HepG2 (cell line): ENCODE measurements around the gene ADI1. TPM values are rescaled to one million over a fixed set of nuclear protein-coding genes. Genes with fewer than 3 reads are reported as not detected.

Experiments used
- ATAC-seq: fragments of 200-7000 bp; cut with Tn5 transposase; 3 replicates; pipeline ENCODE4 v1.9.1; 2020; ENCODE audit warnings: mild to moderate bottlenecking, moderate library complexity
- BruUV-seq: library from RNA; stranded (reverse); fragments of 400-500 nt; replicated peaks from 2 replicates; lab custom pipeline; 2021; lab: Mats Ljungman, UMichigan
- CTCF ChIA-PET: fragments of 300-600 bp; formaldehyde crosslinking; extraction: SDS; loops from one replicate; lab custom pipeline; 2021; ENCODE audit warnings: low total read pairs, inconsistent platforms, low intra/inter-chr PET ratio; lab: Yijun Ruan, JAX
- POLR2A ChIA-PET: fragments of 350-600 bp; sonication (Branson Sonifier 250); formaldehyde crosslinking; loops from one replicate; lab custom pipeline; 2020; ENCODE audit warnings: antibody characterized with exemption, inconsistent platforms; lab: Yijun Ruan, JAX
- DNase-seq: peaks from one replicate; pipeline ENCODE4 v3.0.0-alpha.2; 2015; ENCODE audit warnings: low spot score
- FAIRE-seq: peaks from 3 replicates; lab custom pipeline; 2011; peaks lifted over from hg19 to GRCh38; lab: Jason Lieb, UNC
- H2AFZ ChIP-seq: one replicate; pipeline ENCODE4 v1.6.1; 2011; ENCODE audit warnings: low read length, inconsistent platforms
- H3K27ac ChIP-seq: fragments of 300-600 bp; 3 replicates; pipeline ENCODE4 v1.8.0; 2011; ENCODE audit warnings: mixed run types, mild to moderate bottlenecking, mixed read lengths, low read length, inconsistent platforms; ENCODE audit not compliant: insufficient read depth; ENCODE audit errors: extremely low read length
- H3K27me3 ChIP-seq, 2 experiments: fragments of 200-600 bp in 1 of 2; 2 replicates in 1 of 2; 3 replicates in 1 of 2; pipeline versions ENCODE4 v1.6.0 to v1.8.0; 2011; ENCODE audit warnings: low read length in 2 of 2, mild to moderate bottlenecking in 2 of 2, moderate library complexity in 2 of 2, inconsistent platforms in 1 of 2; ENCODE audit not compliant: insufficient read depth in 2 of 2, control insufficient read depth in 1 of 2
- H3K36me3 ChIP-seq, 2 experiments: fragments of 200-600 bp in 1 of 2; replicated peaks in 1 of 2; 2 replicates in 1 of 2; 3 replicates in 1 of 2; pipeline versions ENCODE4 v1.5.1 to v1.8.0; 2011; ENCODE audit warnings: low read length in 2 of 2, inconsistent platforms in 1 of 2; ENCODE audit not compliant: insufficient read depth in 2 of 2, control insufficient read depth in 1 of 2
- H3K4me1 ChIP-seq: 2 replicates; pipeline ENCODE4 v1.5.1; 2012; ENCODE audit warnings: low read length, inconsistent platforms; ENCODE audit not compliant: insufficient read depth
- H3K4me2 ChIP-seq: 2 replicates; pipeline ENCODE4 v1.6.0; 2011; ENCODE audit warnings: low read depth, low read length, inconsistent platforms
- H3K4me3 ChIP-seq, 3 experiments: fragments of 200-600 bp in 1 of 3; sonication (generic), shearing (Covaris generic) in 1 of 3; replicated peaks in 1 of 3; 2 replicates each; pipeline ENCODE4 v1.5.1; 2011 to 2016; ENCODE audit warnings: low read length in 3 of 3, inconsistent platforms in 2 of 3, low read depth in 2 of 3, mild to moderate bottlenecking in 2 of 3, control low read depth in 1 of 3, mixed read lengths in 1 of 3; ENCODE audit not compliant: insufficient read depth in 1 of 3
- H3K79me2 ChIP-seq: one replicate; pipeline ENCODE4 v1.6.1; 2011; ENCODE audit warnings: low read length, inconsistent platforms; ENCODE audit not compliant: insufficient read depth
- H3K9ac ChIP-seq: 2 replicates; pipeline ENCODE4 v1.6.0; 2011; ENCODE audit warnings: mild to moderate bottlenecking, low read depth, low read length, inconsistent platforms; ENCODE audit not compliant: insufficient read depth
- H3K9me3 ChIP-seq: 2 replicates; pipeline ENCODE4 v1.5.1; 2012; ENCODE audit warnings: mild to moderate bottlenecking, low read length
- H4K20me1 ChIP-seq: 2 replicates; pipeline ENCODE4 v1.6.0; 2011; ENCODE audit warnings: inconsistent platforms, mild to moderate bottlenecking, low read length, moderate library complexity; ENCODE audit not compliant: insufficient read depth
- ETV5 ChIP-seq: IDR thresholded peaks from 2 replicates; pipeline ENCODE4 v1.6.1; 2018; ENCODE audit warnings: missing biosample characterization, missing genetic modification reagents, inconsistent platforms, borderline replicate concordance
- MEF2D ChIP-seq: sonication (generic); formaldehyde crosslinking; IDR thresholded peaks from 2 replicates; pipeline ENCODE4 v1.5.1; 2020; ENCODE audit warnings: mild to moderate bottlenecking, missing genetic modification reagents
- NBN ChIP-seq: fragments of 450-650 bp; conservative IDR thresholded peaks from 2 replicates; pipeline ENCODE4 v1.6.1; 2017
- ZMYM2 ChIP-seq: sonication (generic); formaldehyde crosslinking; IDR thresholded peaks from 2 replicates; pipeline ENCODE4 v1.8.0; 2022; ENCODE audit warnings: mild to moderate bottlenecking, missing genetic modification reagents
- WGBS: methylation state at CpG from one replicate; pipeline ENCODE4 v1.1.6; 2017; ENCODE audit warnings: low lambda C conversion rate; 5-methylcytosine and 5-hydroxymethylcytosine counted together
- in situ Hi-C: cut with HindIII; loops from 2 replicates; pipeline ENCODE4 v1.10.0; 2017; ENCODE audit warnings: low pct_unique_long_range_greater_than_20kb; ENCODE audit not compliant: extremely low pct_ligation_motif_present
- intact Hi-C: fragments of 100-400 bp; cut with micrococcal nuclease; formaldehyde crosslinking; loops from one replicate; pipeline ENCODE4 v1.10.0; 2022; ENCODE audit not compliant: unreplicated experiment
- polyA plus RNA-seq, 8 experiments: library from polyadenylated mRNA; depleted of rRNA in 3 of 8; stranded (reverse) in 7 of 8; unstranded in 1 of 8; fragments of >200 nt; fragmentation: Illumina TruSeq in 4 of 8; extraction: Trizol in 4 of 8; gene quantifications; 2 replicates each; pipeline versions ENCODE4 v1.2.1 to v1.2.3, GENCODE V29; 2011 to 2016; ENCODE audit warnings: low read depth in 4 of 8, missing spikeins in 1 of 8, mixed read lengths in 1 of 8; ENCODE audit not compliant: insufficient read depth in 1 of 8
- total RNA-seq, 5 experiments: library from RNA; depleted of rRNA; stranded (reverse); fragments of >200 nt; fragmentation: Illumina TruSeq; extraction: Trizol; gene quantifications; 2 replicates each; pipeline ENCODE4 v1.2.3, GENCODE V29; 2016; ENCODE audit warnings: low read depth in 1 of 5
- TF ChIP-seq, protein P1 (sequence below): sonication (generic); formaldehyde crosslinking; IDR thresholded peaks from 2 replicates; pipeline ENCODE4 v1.8.1; 2023; ENCODE audit warnings: missing genetic modification reagents, inconsistent platforms, borderline replicate concordance
- TF ChIP-seq, protein P2 (sequence below): sonication (generic); formaldehyde crosslinking; IDR thresholded peaks from 2 replicates; pipeline ENCODE4 v1.4.0; 2020; ENCODE audit warnings: missing genetic modification reagents, borderline replicate concordance
- TF ChIP-seq, protein P3 (sequence below): sonication (generic); formaldehyde crosslinking; IDR thresholded peaks from 2 replicates; pipeline ENCODE4 v1.5.1; 2020; ENCODE audit warnings: mild to moderate bottlenecking, missing genetic modification reagents, borderline replicate concordance

Gene ADI1
- total and polyA plus RNA-seq, 2 of the 13 experiments (the other 11 are each of a cell fraction or from before 2014, with no cell fraction given) = 28.7 to 123 TPM

DNA sequence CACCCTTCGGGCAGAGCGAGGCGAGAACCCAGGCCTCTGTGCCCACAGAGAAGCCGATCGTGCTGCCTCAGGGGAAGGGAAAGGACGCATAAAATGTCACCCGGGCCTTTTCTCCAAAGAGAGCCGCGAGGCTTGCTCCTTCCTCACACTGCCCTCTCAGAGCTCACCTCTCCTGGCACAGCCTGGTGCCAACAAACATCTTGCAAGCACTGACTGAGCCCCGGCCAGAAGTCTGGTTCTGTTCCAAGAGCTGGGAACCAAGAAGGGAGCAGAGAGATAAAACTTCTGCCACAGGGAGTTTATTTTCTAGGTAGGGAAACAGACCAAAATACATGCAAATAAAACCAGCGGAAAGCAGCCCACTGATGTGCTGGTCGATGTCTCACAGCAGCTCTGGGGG is 13.6 kb upstream of the ADI1 start:
- FAIRE-seq (no peak), DNase-seq (no peak), ATAC-seq (no peak)
- BruUV-seq = no TSS peak
- ChIA-PET POLR2A (no interaction called here), CTCF (no interaction called here)
- Histone ChIP-seq H3K9me3 (no peaks in the 10 kb centered on the region), H4K20me1 (no peaks in the 10 kb centered on the region), H3K4me2 (no peak overlapping the region), H3K4me1 (peaks cover 26% of the 10 kb centered on the region), H3K79me2 (no peaks in the 10 kb centered on the region), H3K36me3 (no peaks in the 10 kb centered on the region; a peak in 1 of 5 replicates), H3K27me3 (no peaks in the 10 kb centered on the region; a peak in 1 of 5 replicates), H2AFZ (no peak overlapping the region), H3K9ac (no peak overlapping the region), H3K27ac (no peak overlapping the region), H3K4me3 (no peak overlapping the region)
- 95% methylated on average over 12 of the region's 12 CpGs for WGBS
- in situ Hi-C loops = no loop called here
- TF ChIP-seq, protein P1, sequence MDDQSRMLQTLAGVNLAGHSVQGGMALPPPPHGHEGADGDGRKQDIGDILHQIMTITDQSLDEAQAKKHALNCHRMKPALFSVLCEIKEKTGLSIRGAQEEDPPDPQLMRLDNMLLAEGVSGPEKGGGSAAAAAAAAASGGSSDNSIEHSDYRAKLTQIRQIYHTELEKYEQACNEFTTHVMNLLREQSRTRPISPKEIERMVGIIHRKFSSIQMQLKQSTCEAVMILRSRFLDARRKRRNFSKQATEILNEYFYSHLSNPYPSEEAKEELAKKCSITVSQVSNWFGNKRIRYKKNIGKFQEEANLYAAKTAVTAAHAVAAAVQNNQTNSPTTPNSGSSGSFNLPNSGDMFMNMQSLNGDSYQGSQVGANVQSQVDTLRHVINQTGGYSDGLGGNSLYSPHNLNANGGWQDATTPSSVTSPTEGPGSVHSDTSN (CRISPR knock-in tag) = no peak
- TF ChIP-seq NBN (no peak), MEF2D (CRISPR knock-in tag) (no peak), ZMYM2 (CRISPR knock-in tag) (no peak), ETV5 (CRISPR knock-in tag) (no peak)
- TF ChIP-seq, protein P2, sequence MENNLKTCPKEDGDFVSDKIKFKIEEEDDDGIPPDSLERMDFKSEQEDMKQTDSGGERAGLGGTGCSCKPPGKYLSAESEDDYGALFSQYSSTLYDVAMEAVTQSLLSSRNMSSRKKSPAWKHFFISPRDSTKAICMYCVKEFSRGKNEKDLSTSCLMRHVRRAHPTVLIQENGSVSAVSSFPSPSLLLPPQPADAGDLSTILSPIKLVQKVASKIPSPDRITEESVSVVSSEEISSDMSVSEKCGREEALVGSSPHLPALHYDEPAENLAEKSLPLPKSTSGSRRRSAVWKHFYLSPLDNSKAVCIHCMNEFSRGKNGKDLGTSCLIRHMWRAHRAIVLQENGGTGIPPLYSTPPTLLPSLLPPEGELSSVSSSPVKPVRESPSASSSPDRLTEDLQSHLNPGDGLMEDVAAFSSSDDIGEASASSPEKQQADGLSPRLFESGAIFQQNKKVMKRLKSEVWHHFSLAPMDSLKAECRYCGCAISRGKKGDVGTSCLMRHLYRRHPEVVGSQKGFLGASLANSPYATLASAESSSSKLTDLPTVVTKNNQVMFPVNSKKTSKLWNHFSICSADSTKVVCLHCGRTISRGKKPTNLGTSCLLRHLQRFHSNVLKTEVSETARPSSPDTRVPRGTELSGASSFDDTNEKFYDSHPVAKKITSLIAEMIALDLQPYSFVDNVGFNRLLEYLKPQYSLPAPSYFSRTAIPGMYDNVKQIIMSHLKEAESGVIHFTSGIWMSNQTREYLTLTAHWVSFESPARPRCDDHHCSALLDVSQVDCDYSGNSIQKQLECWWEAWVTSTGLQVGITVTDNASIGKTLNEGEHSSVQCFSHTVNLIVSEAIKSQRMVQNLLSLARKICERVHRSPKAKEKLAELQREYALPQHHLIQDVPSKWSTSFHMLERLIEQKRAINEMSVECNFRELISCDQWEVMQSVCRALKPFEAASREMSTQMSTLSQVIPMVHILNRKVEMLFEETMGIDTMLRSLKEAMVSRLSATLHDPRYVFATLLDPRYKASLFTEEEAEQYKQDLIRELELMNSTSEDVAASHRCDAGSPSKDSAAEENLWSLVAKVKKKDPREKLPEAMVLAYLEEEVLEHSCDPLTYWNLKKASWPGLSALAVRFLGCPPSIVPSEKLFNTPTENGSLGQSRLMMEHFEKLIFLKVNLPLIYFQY (CRISPR knock-in tag) = no peak
- TF ChIP-seq, protein P3, sequence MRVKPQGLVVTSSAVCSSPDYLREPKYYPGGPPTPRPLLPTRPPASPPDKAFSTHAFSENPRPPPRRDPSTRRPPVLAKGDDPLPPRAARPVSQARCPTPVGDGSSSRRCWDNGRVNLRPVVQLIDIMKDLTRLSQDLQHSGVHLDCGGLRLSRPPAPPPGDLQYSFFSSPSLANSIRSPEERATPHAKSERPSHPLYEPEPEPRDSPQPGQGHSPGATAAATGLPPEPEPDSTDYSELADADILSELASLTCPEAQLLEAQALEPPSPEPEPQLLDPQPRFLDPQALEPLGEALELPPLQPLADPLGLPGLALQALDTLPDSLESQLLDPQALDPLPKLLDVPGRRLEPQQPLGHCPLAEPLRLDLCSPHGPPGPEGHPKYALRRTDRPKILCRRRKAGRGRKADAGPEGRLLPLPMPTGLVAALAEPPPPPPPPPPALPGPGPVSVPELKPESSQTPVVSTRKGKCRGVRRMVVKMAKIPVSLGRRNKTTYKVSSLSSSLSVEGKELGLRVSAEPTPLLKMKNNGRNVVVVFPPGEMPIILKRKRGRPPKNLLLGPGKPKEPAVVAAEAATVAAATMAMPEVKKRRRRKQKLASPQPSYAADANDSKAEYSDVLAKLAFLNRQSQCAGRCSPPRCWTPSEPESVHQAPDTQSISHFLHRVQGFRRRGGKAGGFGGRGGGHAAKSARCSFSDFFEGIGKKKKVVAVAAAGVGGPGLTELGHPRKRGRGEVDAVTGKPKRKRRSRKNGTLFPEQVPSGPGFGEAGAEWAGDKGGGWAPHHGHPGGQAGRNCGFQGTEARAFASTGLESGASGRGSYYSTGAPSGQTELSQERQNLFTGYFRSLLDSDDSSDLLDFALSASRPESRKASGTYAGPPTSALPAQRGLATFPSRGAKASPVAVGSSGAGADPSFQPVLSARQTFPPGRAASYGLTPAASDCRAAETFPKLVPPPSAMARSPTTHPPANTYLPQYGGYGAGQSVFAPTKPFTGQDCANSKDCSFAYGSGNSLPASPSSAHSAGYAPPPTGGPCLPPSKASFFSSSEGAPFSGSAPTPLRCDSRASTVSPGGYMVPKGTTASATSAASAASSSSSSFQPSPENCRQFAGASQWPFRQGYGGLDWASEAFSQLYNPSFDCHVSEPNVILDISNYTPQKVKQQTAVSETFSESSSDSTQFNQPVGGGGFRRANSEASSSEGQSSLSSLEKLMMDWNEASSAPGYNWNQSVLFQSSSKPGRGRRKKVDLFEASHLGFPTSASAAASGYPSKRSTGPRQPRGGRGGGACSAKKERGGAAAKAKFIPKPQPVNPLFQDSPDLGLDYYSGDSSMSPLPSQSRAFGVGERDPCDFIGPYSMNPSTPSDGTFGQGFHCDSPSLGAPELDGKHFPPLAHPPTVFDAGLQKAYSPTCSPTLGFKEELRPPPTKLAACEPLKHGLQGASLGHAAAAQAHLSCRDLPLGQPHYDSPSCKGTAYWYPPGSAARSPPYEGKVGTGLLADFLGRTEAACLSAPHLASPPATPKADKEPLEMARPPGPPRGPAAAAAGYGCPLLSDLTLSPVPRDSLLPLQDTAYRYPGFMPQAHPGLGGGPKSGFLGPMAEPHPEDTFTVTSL = no peak
- intact Hi-C loops = no loop called here
